Mucosa of stomach (tissue), 1 donor: ENCODE data around the gene TMEFF1.
"Not testable (repeated sequence)": the region's sequence is repeated elsewhere in the genome, so short reads cannot be mapped to it uniquely, and the experiment has no call there.

ENCODE experiments used
- H3K27me3 ChIP-seq: one replicate; pipeline ENCODE4 v1.7.0; 2013; ENCODE audit warnings: mild to moderate bottlenecking, low read length; ENCODE audit not compliant: control insufficient read depth, insufficient read depth
- H3K36me3 ChIP-seq: one replicate; pipeline ENCODE4 v1.7.0; 2013; ENCODE audit warnings: low read length; ENCODE audit not compliant: control insufficient read depth, insufficient read depth
- H3K4me1 ChIP-seq: one replicate; pipeline ENCODE4 v1.7.0; 2013; ENCODE audit warnings: mild to moderate bottlenecking, low read length; ENCODE audit not compliant: control insufficient read depth, insufficient read depth
- H3K4me3 ChIP-seq: one replicate; pipeline ENCODE4 v1.7.0; 2013; ENCODE audit warnings: low read length
- H3K9ac ChIP-seq: one replicate; pipeline ENCODE4 v1.7.0; 2013; ENCODE audit warnings: mild to moderate bottlenecking, low read length, moderate library complexity
- H3K9me3 ChIP-seq: one replicate; pipeline ENCODE4 v1.7.0; 2013; ENCODE audit warnings: mild to moderate bottlenecking, low read length, moderate library complexity; ENCODE audit not compliant: control insufficient read depth
- donor health status: Pancreatic carcinoma.

Gene TMEFF1

DNA sequence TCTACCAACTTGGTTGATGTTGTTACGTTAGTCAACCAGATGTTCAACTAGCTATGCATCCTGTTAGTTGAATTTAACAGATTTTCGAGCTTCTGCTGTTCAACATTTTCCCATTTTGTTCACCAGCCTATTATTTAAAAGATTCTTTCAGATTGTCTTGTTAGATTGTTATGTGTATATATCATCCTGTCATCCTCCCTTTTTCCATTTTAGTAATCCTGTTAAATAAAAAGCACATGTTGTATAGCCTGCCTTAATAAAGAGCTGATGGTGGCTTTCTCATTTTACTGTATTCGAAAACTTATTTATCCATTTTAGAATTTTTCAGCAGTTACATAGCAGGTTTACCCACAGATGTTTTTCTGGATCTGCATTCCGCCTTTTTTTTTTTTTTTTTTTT is 4.3 kb downstream of the TMEFF1 start:
- Histone ChIP-seq H3K4me3 (no peak overlapping the region), H3K9ac (no peak overlapping the region), H3K36me3 (no peaks in the 10 kb centered on the region), H3K9me3 (no peaks in the 10 kb centered on the region), H3K4me1 (no peaks in the 10 kb centered on the region), H3K27me3 (peaks cover 16% of the 10 kb centered on the region)

DNA sequence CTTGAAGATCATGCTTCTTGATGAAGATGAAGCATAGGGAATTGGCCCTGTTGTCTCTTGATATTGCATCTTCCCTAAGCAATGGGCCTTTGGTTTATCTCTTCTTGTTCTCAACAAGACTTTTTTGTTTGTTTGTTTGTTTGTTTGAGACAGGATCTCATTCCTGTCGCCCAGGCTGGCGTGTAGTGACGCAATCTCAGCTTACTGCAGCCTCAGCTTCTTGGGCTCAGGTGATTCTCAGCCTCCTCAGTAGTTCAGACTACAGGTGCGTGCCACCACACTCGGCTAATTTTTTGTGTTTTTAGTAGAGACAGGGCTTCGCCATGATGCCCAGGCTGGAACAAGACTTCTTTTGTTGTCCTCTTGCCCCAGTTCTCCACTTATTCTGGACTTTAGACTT is 5.2 kb downstream of the TMEFF1 start:
- H3K27me3 ChIP-seq = peaks cover 16% of the 10 kb centered on the region
- H3K9ac ChIP-seq = no peak overlapping the region
- no peaks in the 10 kb centered on the region for H3K36me3 ChIP-seq
- H3K4me1 ChIP-seq = no peaks in the 10 kb centered on the region
- no peak overlapping the region for H3K4me3 ChIP-seq
- H3K9me3 ChIP-seq = no peaks in the 10 kb centered on the region

DNA sequence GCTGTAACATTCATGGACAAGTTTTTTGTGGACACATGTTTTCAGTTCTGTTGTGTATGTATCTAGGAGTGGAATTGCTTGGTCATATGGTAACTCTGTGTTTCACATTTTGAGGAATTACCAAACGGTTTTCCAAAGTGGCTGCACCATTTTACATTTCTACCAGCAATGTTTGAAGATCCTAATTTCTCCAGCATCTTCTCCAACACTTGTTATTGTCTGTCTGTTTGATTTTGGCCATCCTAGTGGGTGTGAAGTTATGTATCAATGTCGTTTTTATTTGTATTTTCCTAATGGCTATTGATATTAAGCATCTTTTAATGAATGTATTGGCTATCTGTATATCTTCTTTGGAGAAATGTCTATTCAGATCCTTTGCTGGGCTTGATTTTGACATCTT is 6.9 kb downstream of the TMEFF1 start:
- H3K27me3 ChIP-seq = peaks cover 1% of the 10 kb centered on the region
- no peak overlapping the region for H3K4me3 ChIP-seq
- no peaks in the 10 kb centered on the region for H3K4me1 ChIP-seq
- H3K36me3 ChIP-seq = no peaks in the 10 kb centered on the region
- H3K9ac ChIP-seq = no peak overlapping the region
- no peaks in the 10 kb centered on the region for H3K9me3 ChIP-seq

DNA sequence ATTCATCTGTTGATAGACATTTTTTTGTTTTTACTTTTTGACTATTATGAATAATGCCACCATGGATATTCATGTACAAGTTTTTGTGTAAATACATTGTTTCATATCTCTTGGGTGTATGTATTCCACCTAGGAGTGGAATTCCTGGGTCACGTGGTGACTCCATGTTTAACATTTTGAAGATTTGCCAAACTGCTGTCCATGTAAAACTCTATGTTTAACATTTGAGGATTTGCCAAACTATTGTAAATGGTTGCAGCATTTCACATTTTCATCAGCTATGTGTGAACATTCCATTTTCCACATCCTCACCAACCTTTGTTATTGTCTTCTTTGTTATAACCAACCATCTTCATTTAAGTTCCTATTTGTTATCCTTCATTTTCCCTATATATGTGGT is 12.2 kb downstream of the TMEFF1 start:
- Histone ChIP-seq H3K4me3 (no peak overlapping the region), H3K4me1 (no peaks in the 10 kb centered on the region), H3K27me3 (no peaks in the 10 kb centered on the region), H3K9me3 (no peaks in the 10 kb centered on the region), H3K9ac (no peak overlapping the region), H3K36me3 (no peaks in the 10 kb centered on the region)

DNA sequence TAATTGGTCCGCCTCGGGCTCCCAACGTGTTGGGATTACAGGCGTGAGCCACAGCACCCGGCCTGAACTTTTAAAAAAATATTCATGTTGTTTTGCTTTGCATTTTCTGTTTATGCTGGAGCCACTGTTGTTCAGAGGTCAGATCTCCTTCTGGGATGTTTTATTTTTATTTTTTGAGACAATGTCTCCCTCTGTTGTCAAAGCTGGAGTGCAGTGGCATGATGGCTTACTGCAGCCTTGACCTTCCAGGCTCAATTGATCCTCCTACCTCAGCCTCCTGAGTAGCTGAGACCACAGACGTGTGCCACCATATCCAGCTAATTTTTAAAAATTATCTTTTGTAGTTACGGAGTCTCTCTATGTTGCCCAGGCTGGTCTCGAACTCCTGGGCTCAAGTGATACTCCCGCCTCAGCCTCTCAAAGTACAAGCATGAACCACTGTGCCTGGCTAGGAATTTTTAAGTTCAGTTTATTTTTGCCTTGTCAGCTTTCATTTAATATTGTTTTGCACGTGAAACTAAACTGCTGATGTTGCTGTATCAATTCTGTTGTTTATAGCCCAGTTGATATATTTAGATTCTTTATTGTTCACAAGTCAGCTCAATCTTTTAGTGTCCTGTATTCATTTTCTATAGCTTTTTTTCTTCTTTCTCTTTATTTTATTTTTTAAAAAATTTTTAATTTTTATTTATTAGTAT is 13.7 kb downstream of the TMEFF1 start:
- H3K27me3 ChIP-seq = no peaks in the 10 kb centered on the region
- H3K36me3 ChIP-seq = no peaks in the 10 kb centered on the region
- no peak overlapping the region for H3K9ac ChIP-seq
- H3K4me1 ChIP-seq = no peaks in the 10 kb centered on the region
- no peak overlapping the region for H3K4me3 ChIP-seq
- no peaks in the 10 kb centered on the region for H3K9me3 ChIP-seq

DNA sequence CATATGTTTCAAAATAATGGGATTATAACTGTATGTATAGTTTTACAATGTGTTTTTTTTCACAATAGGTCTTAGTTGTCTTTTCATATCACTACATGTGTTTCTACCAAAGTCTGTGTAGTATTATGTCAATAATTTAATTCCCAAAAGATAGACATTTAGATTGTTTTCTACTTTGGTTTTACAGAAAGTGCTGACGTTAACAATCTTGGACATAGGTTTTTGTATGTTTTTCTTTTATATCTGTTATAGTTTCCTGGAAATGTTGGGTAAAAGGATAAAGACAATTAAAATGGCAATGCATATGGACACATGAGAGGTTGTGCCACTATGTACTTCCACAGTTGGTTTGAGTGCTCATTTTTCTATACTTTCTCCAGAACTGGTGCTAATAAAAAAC is 15.2 kb downstream of the TMEFF1 start:
- Histone ChIP-seq H3K4me3 (no peak overlapping the region), H3K36me3 (no peaks in the 10 kb centered on the region), H3K4me1 (no peaks in the 10 kb centered on the region), H3K27me3 (no peaks in the 10 kb centered on the region), H3K9ac (no peak overlapping the region), H3K9me3 (no peaks in the 10 kb centered on the region)

DNA sequence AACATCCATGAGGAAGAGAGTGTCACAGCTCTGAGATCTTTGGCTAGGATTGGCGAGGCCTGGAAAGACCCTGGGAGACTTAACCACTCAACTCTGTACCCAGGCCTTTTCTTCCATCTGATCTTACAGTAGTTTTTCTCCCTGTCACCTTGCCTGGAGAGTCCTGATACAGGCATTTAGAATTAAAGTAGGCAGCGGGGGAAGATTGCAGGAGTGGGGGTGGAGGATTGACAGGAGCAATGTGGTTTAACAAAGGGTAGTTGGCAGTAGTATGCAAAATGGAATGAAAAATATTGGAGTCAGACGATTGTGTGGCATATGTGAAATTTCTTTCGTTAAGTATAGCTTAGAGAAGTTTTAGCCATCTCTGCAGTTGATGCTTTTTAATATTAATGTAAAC is 16.9 kb downstream of the TMEFF1 start:
- H3K36me3 ChIP-seq = no peaks in the 10 kb centered on the region
- no peaks in the 10 kb centered on the region for H3K9me3 ChIP-seq
- H3K9ac ChIP-seq = no peak overlapping the region
- no peaks in the 10 kb centered on the region for H3K4me1 ChIP-seq
- H3K4me3 ChIP-seq = no peak overlapping the region
- no peaks in the 10 kb centered on the region for H3K27me3 ChIP-seq

DNA sequence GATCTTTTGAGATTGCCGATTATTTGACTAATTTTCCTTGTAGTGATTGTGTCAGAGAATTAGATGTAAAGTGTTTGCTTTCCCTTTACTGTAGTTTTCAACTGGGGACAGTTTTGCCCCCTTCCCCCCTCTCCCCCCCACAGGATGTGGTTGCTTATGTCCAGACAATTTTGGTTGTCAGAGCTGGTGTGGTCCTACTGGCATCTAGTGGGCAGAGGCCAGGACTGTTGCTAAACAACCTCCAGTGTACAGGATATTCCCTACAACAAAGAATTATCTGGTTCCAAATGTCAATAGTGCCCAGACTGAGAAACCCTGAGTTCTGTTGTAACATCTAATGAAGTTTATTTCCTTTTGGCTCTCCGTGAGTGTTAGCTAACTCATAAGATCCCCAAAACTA is 20.0 kb downstream of the TMEFF1 start:
- no peak overlapping the region for H3K4me3 ChIP-seq
- H3K36me3 ChIP-seq = no peaks in the 10 kb centered on the region
- H3K9ac ChIP-seq = no peak overlapping the region
- H3K4me1 ChIP-seq = no peaks in the 10 kb centered on the region
- no peaks in the 10 kb centered on the region for H3K9me3 ChIP-seq
- no peaks in the 10 kb centered on the region for H3K27me3 ChIP-seq

DNA sequence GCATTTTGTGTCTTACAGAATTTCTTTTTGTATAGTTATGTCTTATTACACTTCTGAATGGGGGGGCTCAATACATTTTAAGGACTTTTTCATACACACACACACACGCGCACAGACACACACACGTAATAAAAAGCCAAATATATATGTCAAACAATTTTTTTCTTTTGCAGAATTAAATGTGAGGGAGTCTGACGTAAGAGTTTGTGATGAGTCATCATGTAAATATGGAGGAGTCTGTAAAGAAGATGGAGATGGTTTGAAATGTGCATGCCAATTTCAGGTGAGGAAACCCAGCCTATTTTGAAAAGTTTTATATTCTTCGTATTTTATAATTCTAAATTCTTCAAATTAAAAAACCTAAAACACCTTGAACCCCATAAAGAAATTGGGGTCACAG is 25.6 kb downstream of the TMEFF1 start:
- Histone ChIP-seq H3K4me3 (no peak overlapping the region), H3K27me3 (no peaks in the 10 kb centered on the region), H3K9me3 (no peaks in the 10 kb centered on the region), H3K36me3 (no peaks in the 10 kb centered on the region), H3K4me1 (no peaks in the 10 kb centered on the region), H3K9ac (no peak overlapping the region)

DNA sequence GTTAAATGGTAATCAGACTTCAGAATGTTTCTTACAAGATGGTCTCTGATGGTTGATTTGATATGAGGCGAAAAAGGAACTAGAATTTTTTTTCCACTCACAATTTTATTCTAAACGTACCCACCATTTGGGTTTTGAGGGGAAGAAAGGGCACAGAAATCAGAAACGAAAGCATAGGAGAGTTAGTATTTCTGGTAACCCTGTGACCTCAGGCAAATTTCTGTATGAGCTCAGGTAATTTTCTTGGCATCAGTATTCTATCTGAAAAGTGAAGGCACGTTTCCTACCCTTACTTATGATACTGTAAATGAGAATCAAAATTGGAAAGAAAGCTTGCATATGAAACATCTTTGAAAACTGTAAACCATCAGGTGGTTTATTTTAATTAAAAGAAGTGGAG is 26.5 kb downstream of the TMEFF1 start:
- no peaks in the 10 kb centered on the region for H3K4me1 ChIP-seq
- no peak overlapping the region for H3K4me3 ChIP-seq
- no peaks in the 10 kb centered on the region for H3K36me3 ChIP-seq
- H3K27me3 ChIP-seq = no peaks in the 10 kb centered on the region
- H3K9me3 ChIP-seq = no peaks in the 10 kb centered on the region
- no peak overlapping the region for H3K9ac ChIP-seq

DNA sequence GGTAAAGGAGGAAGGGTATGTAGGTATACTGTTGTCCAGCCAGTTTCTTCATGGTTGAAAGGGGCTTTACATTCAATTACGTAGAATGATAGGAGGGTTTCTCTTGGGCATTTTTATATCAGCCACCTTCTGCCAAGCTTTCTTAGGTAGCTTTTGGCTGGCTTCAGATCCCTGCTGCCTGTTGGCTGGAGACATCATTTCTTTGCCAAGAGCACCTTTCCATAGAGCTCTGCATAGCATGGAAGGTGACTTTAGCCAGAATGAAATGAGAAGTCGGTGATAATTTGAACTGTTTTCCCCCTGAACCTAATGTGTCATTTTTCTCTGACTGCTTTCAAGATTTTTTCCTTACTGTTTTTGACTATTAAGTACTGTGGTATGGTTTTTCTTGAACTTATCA is 26.9 kb downstream of the TMEFF1 start:
- H3K36me3 ChIP-seq = no peaks in the 10 kb centered on the region
- no peaks in the 10 kb centered on the region for H3K27me3 ChIP-seq
- no peak overlapping the region for H3K4me3 ChIP-seq
- no peaks in the 10 kb centered on the region for H3K9me3 ChIP-seq
- H3K9ac ChIP-seq = no peak overlapping the region
- no peaks in the 10 kb centered on the region for H3K4me1 ChIP-seq

DNA sequence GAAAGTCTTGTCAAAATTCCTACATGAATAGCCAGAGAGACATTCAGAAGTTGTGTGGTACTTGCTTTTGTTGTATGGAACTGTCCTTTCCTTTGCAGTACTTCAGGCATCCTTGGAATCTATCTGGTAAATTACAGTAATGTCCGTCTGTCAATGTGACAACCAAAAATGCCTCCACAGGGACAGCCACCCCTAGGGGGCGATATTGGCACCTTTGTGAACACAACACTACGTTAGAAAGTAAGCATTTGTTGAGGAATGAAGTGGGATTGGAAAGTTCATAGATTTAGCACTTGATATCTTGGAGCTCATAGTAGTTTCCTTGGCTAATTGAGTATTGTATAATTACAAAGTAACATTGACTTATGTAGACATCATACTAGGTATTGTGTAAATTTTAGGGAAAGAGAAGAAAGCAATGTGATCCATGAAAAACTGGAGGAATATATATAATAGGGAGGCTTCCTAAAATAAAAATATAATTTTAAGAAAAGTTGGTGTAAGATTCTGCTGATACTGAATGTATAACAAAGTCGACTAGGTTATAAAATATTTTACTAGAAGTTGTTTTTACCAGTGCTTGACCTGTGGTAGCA is 32.7 kb downstream of the TMEFF1 start:
- H3K9me3 ChIP-seq = no peaks in the 10 kb centered on the region
- no peaks in the 10 kb centered on the region for H3K27me3 ChIP-seq

DNA sequence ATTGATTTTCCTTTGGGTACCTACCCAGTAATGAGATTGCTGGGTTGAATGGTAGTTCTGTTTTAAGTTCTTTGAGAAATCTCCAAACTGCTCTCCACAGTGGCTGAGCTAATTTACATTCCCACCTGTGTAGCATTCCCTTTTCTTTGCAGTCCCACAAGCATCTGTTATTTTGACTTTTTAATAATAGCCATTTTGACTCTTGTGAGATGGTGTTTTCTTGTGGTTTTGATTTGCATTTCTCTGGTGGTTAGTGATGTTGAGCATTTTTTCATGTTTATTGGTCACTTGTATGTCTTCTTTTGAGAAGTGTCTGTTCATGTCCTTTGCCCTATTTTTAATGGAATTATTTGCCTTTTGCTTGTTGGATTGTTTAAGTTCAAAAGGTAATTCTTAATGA is 34.4 kb downstream of the TMEFF1 start:
- H3K27me3 ChIP-seq, H3K36me3 ChIP-seq, H3K4me3 ChIP-seq, H3K9me3 ChIP-seq, H3K9ac ChIP-seq, H3K4me1 ChIP-seq: not testable (repeated sequence)

More for the DNA sequence above, 32.7 kb downstream of the TMEFF1 start:
- no peaks in the 10 kb centered on the region for H3K36me3 ChIP-seq
- H3K4me3 ChIP-seq = no peak overlapping the region
- no peak overlapping the region for H3K9ac ChIP-seq
- H3K4me1 ChIP-seq = no peaks in the 10 kb centered on the region
